ENCODE results near the gene ZMAT3.
A peak's percentile ranks its signal among the peaks of the same experiment; 100 is the strongest.
"Not testable (repeated sequence)": the region's sequence is repeated elsewhere in the genome, so short reads cannot be mapped to it uniquely, and the experiment has no call there.

ZMAT3 gene

GRCh38 chr3:179069762-179070390 is 1.7 kb downstream of the ZMAT3 start:
- DNase-seq (ENCODE audit: extremely low spot score, insufficient read length, low read depth) = no peak
- peak; percentile 36 for FAIRE-seq

- FAIRE-seq = no peak
- no peak for DNase-seq (ENCODE audit: extremely low spot score, insufficient read length, low read depth)
Measured at GRCh38 chr3:179068779-179069530, 2.7 kb downstream of the ZMAT3 start.

- FAIRE-seq (no peak), DNase-seq (ENCODE audit: extremely low spot score, insufficient read length, low read depth) (no peak)
Measured at GRCh38 chr3:179067839-179068238, 3.8 kb downstream of the ZMAT3 start.

- FAIRE-seq (no peak), DNase-seq (ENCODE audit: extremely low spot score, insufficient read length, low read depth) (no peak)
Measured at GRCh38 chr3:179067291-179067690, 4.3 kb downstream of the ZMAT3 start.

- FAIRE-seq (no peak), DNase-seq (ENCODE audit: extremely low spot score, insufficient read length, low read depth) (no peak)
Measured at GRCh38 chr3:179063945-179064560, 7.6 kb downstream of the ZMAT3 start.

- no peak for DNase-seq (ENCODE audit: extremely low spot score, insufficient read length, low read depth)
- FAIRE-seq = no peak
Measured at GRCh38 chr3:179056326-179056725, 15.3 kb downstream of the ZMAT3 start.

GRCh38 chr3:179054565-179054964 is 17.0 kb downstream of the ZMAT3 start:
- not testable (repeated sequence) for FAIRE-seq; DNase-seq (ENCODE audit: extremely low spot score, insufficient read length, low read depth)

- DNase-seq (ENCODE audit: extremely low spot score, insufficient read length, low read depth) = peak; percentile 18
Measured at GRCh38 chr3:179046497-179047353, 24.9 kb downstream of the ZMAT3 start.

GRCh38 chr3:179045719-179046402 is 25.7 kb downstream of the ZMAT3 start:
- FAIRE-seq (no peak), DNase-seq (ENCODE audit: extremely low spot score, insufficient read length, low read depth) (no peak)

More at GRCh38 chr3:179046497-179047353, 24.9 kb downstream of the ZMAT3 start:
- FAIRE-seq = peak; percentile 95

GRCh38 chr3:179038899-179039251 is 32.7 kb downstream of the ZMAT3 start:
- not testable (repeated sequence) for DNase-seq (ENCODE audit: extremely low spot score, insufficient read length, low read depth); FAIRE-seq

- DNase-seq (ENCODE audit: extremely low spot score, insufficient read length, low read depth) (no peak), FAIRE-seq (no peak)
Measured at GRCh38 chr3:179038216-179038898, 33.3 kb downstream of the ZMAT3 start.

- DNase-seq (ENCODE audit: extremely low spot score, insufficient read length, low read depth) (no peak), FAIRE-seq (no peak)
Measured at GRCh38 chr3:179037351-179037750, 34.3 kb downstream of the ZMAT3 start.

- DNase-seq (ENCODE audit: extremely low spot score, insufficient read length, low read depth) (no peak), FAIRE-seq (no peak)
Measured at GRCh38 chr3:179036626-179037300, 34.8 kb downstream of the ZMAT3 start.

GRCh38 chr3:179036226-179036625 is 35.4 kb downstream of the ZMAT3 start:
- FAIRE-seq (no peak), DNase-seq (ENCODE audit: extremely low spot score, insufficient read length, low read depth) (no peak)

- DNase-seq (ENCODE audit: extremely low spot score, insufficient read length, low read depth) (no peak), FAIRE-seq (no peak)
Measured at GRCh38 chr3:179035232-179035631, 36.4 kb downstream of the ZMAT3 start.

- not testable (repeated sequence) for FAIRE-seq; DNase-seq (ENCODE audit: extremely low spot score, insufficient read length, low read depth)
Measured at GRCh38 chr3:179033304-179033657, 38.3 kb downstream of the ZMAT3 start.

GRCh38 chr3:179032454-179033303 is 38.9 kb downstream of the ZMAT3 start:
- FAIRE-seq; DNase-seq (ENCODE audit: extremely low spot score, insufficient read length, low read depth): not testable (repeated sequence)

GRCh38 chr3:179029096-179029495 is 42.5 kb downstream of the ZMAT3 start:
- FAIRE-seq = no peak
- no peak for DNase-seq (ENCODE audit: extremely low spot score, insufficient read length, low read depth)
